HL-60 (cell line): ENCODE data around the gene ZNF345.

ENCODE experiments used
- CTCF ChIP-seq: IDR thresholded peaks from one replicate; pipeline ENCODE4 v1.5.1; 2011; ENCODE audit warnings: low read length, control low read depth, inconsistent platforms; ENCODE audit not compliant: insufficient read depth
- GABPA ChIP-seq: IDR thresholded peaks from 2 replicates; pipeline ENCODE4 v1.6.1; 2012; ENCODE audit warnings: low read depth
- POLR2AphosphoS5 ChIP-seq: IDR thresholded peaks from 2 replicates; pipeline ENCODE4 v1.6.1; 2012; ENCODE audit warnings: low read depth
- TF ChIP-seq, protein P1 (sequence below): IDR thresholded peaks from 2 replicates; pipeline ENCODE4 v1.6.1; 2012; ENCODE audit warnings: low read depth; ENCODE audit not compliant: insufficient replicate concordance

- TF ChIP-seq CTCF (no peak), POLR2AphosphoS5 (no peak), GABPA (no peak)
- TF ChIP-seq, protein P1, sequence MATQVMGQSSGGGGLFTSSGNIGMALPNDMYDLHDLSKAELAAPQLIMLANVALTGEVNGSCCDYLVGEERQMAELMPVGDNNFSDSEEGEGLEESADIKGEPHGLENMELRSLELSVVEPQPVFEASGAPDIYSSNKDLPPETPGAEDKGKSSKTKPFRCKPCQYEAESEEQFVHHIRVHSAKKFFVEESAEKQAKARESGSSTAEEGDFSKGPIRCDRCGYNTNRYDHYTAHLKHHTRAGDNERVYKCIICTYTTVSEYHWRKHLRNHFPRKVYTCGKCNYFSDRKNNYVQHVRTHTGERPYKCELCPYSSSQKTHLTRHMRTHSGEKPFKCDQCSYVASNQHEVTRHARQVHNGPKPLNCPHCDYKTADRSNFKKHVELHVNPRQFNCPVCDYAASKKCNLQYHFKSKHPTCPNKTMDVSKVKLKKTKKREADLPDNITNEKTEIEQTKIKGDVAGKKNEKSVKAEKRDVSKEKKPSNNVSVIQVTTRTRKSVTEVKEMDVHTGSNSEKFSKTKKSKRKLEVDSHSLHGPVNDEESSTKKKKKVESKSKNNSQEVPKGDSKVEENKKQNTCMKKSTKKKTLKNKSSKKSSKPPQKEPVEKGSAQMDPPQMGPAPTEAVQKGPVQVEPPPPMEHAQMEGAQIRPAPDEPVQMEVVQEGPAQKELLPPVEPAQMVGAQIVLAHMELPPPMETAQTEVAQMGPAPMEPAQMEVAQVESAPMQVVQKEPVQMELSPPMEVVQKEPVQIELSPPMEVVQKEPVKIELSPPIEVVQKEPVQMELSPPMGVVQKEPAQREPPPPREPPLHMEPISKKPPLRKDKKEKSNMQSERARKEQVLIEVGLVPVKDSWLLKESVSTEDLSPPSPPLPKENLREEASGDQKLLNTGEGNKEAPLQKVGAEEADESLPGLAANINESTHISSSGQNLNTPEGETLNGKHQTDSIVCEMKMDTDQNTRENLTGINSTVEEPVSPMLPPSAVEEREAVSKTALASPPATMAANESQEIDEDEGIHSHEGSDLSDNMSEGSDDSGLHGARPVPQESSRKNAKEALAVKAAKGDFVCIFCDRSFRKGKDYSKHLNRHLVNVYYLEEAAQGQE = no peak
Observed at GRCh38 chr19:36819130-36819630, 31.5 kb upstream of the ZNF345 start.
